Measurements from ENCODE around the gene IFI27L2. TPM values are rescaled to one million over a fixed set of nuclear protein-coding genes. Genes with fewer than 3 reads are reported as not detected.

Gene IFI27L2
- total and polyA plus RNA-seq, 4 donors = 1.7 to 7.2 (median 6.1) TPM

- TF ChIP-seq MAX (IDR thresholded peaks at IDR 0.05) (no peak), JUND (IDR thresholded peaks at IDR 0.05) (no peak), REST (IDR thresholded peaks at IDR 0.05) (no peak), ATF3 (IDR thresholded peaks at IDR 0.05) (no peak), FOXA2 (IDR thresholded peaks at IDR 0.05) (no peak), HNF4G (IDR thresholded peaks at IDR 0.05) (no peak), YY1 (IDR thresholded peaks at IDR 0.05) (no peak), FOXA1 (IDR thresholded peaks at IDR 0.05) (no peak), RXRA (IDR thresholded peaks at IDR 0.05) (no peak), SP1 (IDR thresholded peaks at IDR 0.05) (no peak), EGR1 (IDR thresholded peaks at IDR 0.05; ENCODE audit: low read depth in 2 of 2) (no peak), NR2F2 (IDR thresholded peaks at IDR 0.05) (no peak), TAF1 (conservative IDR thresholded peaks at IDR 0.05) (no peak), RAD21 (IDR thresholded peaks at IDR 0.05) (no peak), GABPA (IDR thresholded peaks at IDR 0.05 in 1 of 2, conservative IDR thresholded peaks at IDR 0.05 in 1 of 2) (no peak), CTCF (IDR thresholded peaks at IDR 0.05; ENCODE audit: low read depth, low read length, missing input control) (no peak), ZBTB33 (IDR thresholded peaks at IDR 0.05) (no peak)
- DNase-seq (ENCODE audit: low spot score) = no peak
- 95% methylated on average over 10 of the region's 10 CpGs for WGBS
- Histone ChIP-seq H3K27ac (ENCODE audit: low read depth in 1 of 2, low read length in 2 of 2) (no peak overlapping the region), H3K9ac (ENCODE audit: low read depth in 1 of 2, low read length in 2 of 2) (no peak overlapping the region), H3K4me1 (ENCODE audit: control insufficient read depth in 4 of 4, insufficient read depth in 4 of 4, low read length in 3 of 4) (no peaks in the 10 kb centered on the region), H3K4me3 (ENCODE audit: low read depth in 1 of 3, low read length in 3 of 3) (no peak overlapping the region), H3K27me3 (ENCODE audit: control insufficient read depth in 4 of 4, insufficient read depth in 4 of 4, low read length in 3 of 4) (no peaks in the 10 kb centered on the region), H3K36me3 (ENCODE audit: control insufficient read depth in 4 of 4, insufficient read depth in 3 of 4, low read depth in 1 of 4, low read length in 3 of 4) (no peaks in the 10 kb centered on the region), H3K9me3 (ENCODE audit: control insufficient read depth in 4 of 4, low read length in 3 of 4) (no peaks in the 10 kb centered on the region)
Observed at GRCh38 chr14:94101748-94102147, 27.7 kb downstream of the IFI27L2 start.

- WGBS = 76% methylated on average over 4 of the region's 4 CpGs
- no peaks in the 10 kb centered on the region for H3K36me3 ChIP-seq (ENCODE audit: control insufficient read depth in 4 of 4, insufficient read depth in 3 of 4, low read depth in 1 of 4, low read length in 3 of 4)
Observed at GRCh38 chr14:94100847-94101246, 28.6 kb downstream of the IFI27L2 start.

More at GRCh38 chr14:94100847-94101246, 28.6 kb downstream of the IFI27L2 start:
- H3K27ac ChIP-seq (ENCODE audit: low read depth in 1 of 2, low read length in 2 of 2) = no peak overlapping the region
- no peak for TF ChIP-seq REST (IDR thresholded peaks at IDR 0.05)
- no peak for TF ChIP-seq SP1 (IDR thresholded peaks at IDR 0.05)
- TF ChIP-seq HNF4G (IDR thresholded peaks at IDR 0.05) = no peak
- no peak for TF ChIP-seq NR2F2 (IDR thresholded peaks at IDR 0.05)
- TF ChIP-seq HNF4A (conservative IDR thresholded peaks at IDR 0.05) = no peak
- TF ChIP-seq EGR1 (IDR thresholded peaks at IDR 0.05; ENCODE audit: low read depth in 2 of 2) = no peak
- TF ChIP-seq TAF1 (conservative IDR thresholded peaks at IDR 0.05) = no peak
- TF ChIP-seq ZBTB33 (IDR thresholded peaks at IDR 0.05) = no peak
- no peak for DNase-seq (ENCODE audit: low spot score)
- H3K4me3 ChIP-seq (ENCODE audit: low read depth in 1 of 3, low read length in 3 of 3) = no peak overlapping the region
- no peaks in the 10 kb centered on the region for H3K9me3 ChIP-seq (ENCODE audit: control insufficient read depth in 4 of 4, low read length in 3 of 4)
- H3K4me1 ChIP-seq (ENCODE audit: control insufficient read depth in 4 of 4, insufficient read depth in 4 of 4, low read length in 3 of 4) = no peaks in the 10 kb centered on the region
- H3K27me3 ChIP-seq (ENCODE audit: control insufficient read depth in 4 of 4, insufficient read depth in 4 of 4, low read length in 3 of 4) = no peaks in the 10 kb centered on the region
- H3K9ac ChIP-seq (ENCODE audit: low read depth in 1 of 2, low read length in 2 of 2) = no peak overlapping the region
